A549 treated with RU486 at 1 μM for 4 hours (cell line): ENCODE results near the gene GDPD2. TPM values are rescaled to one million over a fixed set of nuclear protein-coding genes. Genes with fewer than 3 reads are reported as not detected.

ENCODE experiments used
- total RNA-seq: library from RNA; stranded (reverse); fragments of 200-300 nt; extraction: Qiagen RNA extraction; gene quantifications from 5 replicates; pipeline ENCODE4 v1.2.3, GENCODE V29; 2022; ENCODE audit warnings: low read depth

The GDPD2 gene, protein sequence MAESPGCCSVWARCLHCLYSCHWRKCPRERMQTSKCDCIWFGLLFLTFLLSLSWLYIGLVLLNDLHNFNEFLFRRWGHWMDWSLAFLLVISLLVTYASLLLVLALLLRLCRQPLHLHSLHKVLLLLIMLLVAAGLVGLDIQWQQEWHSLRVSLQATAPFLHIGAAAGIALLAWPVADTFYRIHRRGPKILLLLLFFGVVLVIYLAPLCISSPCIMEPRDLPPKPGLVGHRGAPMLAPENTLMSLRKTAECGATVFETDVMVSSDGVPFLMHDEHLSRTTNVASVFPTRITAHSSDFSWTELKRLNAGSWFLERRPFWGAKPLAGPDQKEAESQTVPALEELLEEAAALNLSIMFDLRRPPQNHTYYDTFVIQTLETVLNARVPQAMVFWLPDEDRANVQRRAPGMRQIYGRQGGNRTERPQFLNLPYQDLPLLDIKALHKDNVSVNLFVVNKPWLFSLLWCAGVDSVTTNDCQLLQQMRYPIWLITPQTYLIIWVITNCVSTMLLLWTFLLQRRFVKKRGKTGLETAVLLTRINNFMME
- total RNA-seq, result 0.06 TPM in 1 of 5 replicates, not detected in the others

DNA sequence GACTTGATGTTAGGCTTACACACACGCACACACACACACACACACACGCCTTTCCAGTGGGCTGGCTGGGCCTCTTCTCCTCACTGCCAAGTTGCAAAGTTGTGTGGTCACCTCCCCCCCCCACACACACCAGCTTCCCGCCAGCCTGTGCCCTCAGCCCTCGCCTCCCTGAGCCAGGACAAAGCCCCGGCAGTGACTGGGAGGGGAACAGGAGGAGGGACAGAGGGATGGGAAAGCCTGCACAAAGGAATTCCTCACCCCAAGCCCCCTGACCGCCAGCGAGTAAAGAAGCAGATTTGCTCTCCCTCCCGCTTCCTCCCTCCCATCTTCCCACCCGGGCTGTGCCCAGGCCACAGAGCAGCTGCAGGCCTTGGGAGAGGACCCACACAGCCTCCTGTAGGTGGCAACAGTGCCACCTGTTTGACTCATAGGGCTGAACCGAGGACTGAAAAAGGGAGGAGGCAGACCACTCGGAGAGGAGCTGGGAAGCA, at the start of gene GDPD2:
Gene GDPD2, plus strand, starts transcription at position 464 of the 491 bp plus-strand sequence. CDS start 1,671 bp downstream, outside the sequence.

DNA sequence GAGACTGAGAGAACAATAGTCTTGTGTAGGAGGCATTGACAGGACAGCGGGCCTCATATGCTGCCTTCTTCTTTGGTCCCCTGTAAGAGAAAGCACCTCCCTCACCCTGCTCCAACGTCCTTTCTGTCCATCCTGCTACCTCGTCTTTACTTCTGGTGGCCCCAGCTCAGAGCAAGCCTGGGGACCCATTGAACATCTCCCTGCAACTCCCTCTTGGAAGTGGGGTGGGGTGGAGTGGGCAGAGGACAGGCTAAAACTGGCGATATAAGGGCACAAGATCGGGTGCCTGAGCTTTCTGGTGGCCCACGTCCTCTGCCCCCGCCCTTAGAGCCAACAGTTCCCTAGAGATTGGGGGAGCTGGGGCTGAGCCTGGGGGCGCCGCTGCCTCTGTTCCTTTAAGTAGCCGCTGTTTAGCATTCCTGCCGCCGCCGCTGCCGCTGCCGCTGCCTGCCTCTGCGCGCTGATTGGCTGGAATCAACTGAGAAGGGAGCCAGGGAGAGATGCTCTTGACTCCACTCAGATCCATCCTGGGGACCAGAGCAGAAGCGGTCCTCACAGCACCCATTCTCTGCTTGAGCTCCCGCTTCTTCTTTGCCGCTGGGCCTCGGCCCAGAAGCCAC, 21.3 kb downstream of the GDPD2 start, which contains the start of gene DLG3:
Gene DLG3, plus strand, starts transcription at position 510 of the 620 bp plus-strand sequence. CDS start 367 bp downstream, outside the sequence.

Other genes starting within 250 kb of the GDPD2 start
- gene DGAT2L6, start 245.8 kb upstream of the GDPD2 start, total RNA-seq, result not detected in 5 replicates
- not detected in 5 replicates for gene AWAT1, start 188.7 kb upstream of the GDPD2 start, total RNA-seq
- gene P2RY4, start 163.1 kb upstream of the GDPD2 start, total RNA-seq, result 0.06 TPM in 1 of 5 replicates, not detected in the others
- not detected in 5 replicates for gene ARR3, start 155.0 kb upstream of the GDPD2 start, total RNA-seq
- gene RAB41, start 141.1 kb upstream of the GDPD2 start, total RNA-seq, result not detected in 5 replicates
- gene PDZD11, start 133.4 kb upstream of the GDPD2 start, total RNA-seq, result 86.7 to 102 TPM (median 88.6 TPM) in 5 replicates
- gene KIF4A, start 133.2 kb upstream of the GDPD2 start, total RNA-seq, result 24.2 to 29.0 TPM (median 27.9 TPM) in 5 replicates
- 2.9 to 5.0 TPM (median 3.1 TPM) in 5 replicates for gene DLG3, start 21.5 kb downstream of the GDPD2 start, total RNA-seq